ENCODE measurements around the gene KCTD3. TPM values are rescaled to one million over a fixed set of nuclear protein-coding genes. Genes with fewer than 3 reads are reported as not detected.

Gene KCTD3
- total RNA-seq, 1 experiment from 2014 or later, result 39.3 TPM

GRCh38 chr1:215584389-215584788 is 17.3 kb downstream of the KCTD3 start:
- Histone ChIP-seq H2BK120ac (ENCODE audit: low read depth, low read length, poor library complexity, severe bottlenecking) (no peak overlapping the region), H2AK5ac (ENCODE audit: insufficient read length, low read length) (no peak overlapping the region), H2BK15ac (ENCODE audit: low read depth, low read length) (no peak overlapping the region), H3K4ac (ENCODE audit: low read depth, low read length) (no peak overlapping the region), H3K14ac (ENCODE audit: insufficient read depth, low read length) (no peak overlapping the region), H3T11ph (ENCODE audit: low read length) (no peak overlapping the region), H3K4me1 (ENCODE audit: insufficient read depth, low read length) (no peaks in the 10 kb centered on the region), H4K91ac (ENCODE audit: insufficient read length, low read depth, low read length) (no peak overlapping the region), H3K79me1 (ENCODE audit: insufficient read depth, low read depth, low read length, poor library complexity, severe bottlenecking) (no peaks in the 10 kb centered on the region), H4K20me1 (ENCODE audit: control insufficient read depth, insufficient read depth, insufficient read length) (no peaks in the 10 kb centered on the region), H3K23me2 (ENCODE audit: insufficient read length, low read depth, low read length, poor library complexity, severe bottlenecking) (no peaks in the 10 kb centered on the region), H3K27ac (ENCODE audit: insufficient read length, low read depth, low read length) (no peak overlapping the region), H2BK5ac (ENCODE audit: insufficient read length, low read length) (no peak overlapping the region), H3K23ac (ENCODE audit: insufficient read length, low read depth, low read length) (no peak overlapping the region), H3K79me2 (ENCODE audit: insufficient read depth, low read length) (no peaks in the 10 kb centered on the region), H2BK20ac (ENCODE audit: low read depth, low read length, poor library complexity, severe bottlenecking) (no peak overlapping the region), H4K5ac (ENCODE audit: insufficient read length, low read depth, low read length) (no peak overlapping the region), H4K8ac (replicated peaks; ENCODE audit: insufficient read length, low read depth, low read length) (no peak overlapping the region), H3K9ac (ENCODE audit: extremely low read depth, insufficient read length, low read length) (no peak overlapping the region), H2AFZ (ENCODE audit: low read length) (no peak overlapping the region), H3K27me3 (ENCODE audit: insufficient read depth, low read length) (no peaks in the 10 kb centered on the region), H3K56ac (ENCODE audit: insufficient read length, low read depth, low read length) (no peak overlapping the region), H3K4me2 (ENCODE audit: insufficient read depth, insufficient read length, low read length) (no peak overlapping the region), H3K18ac (ENCODE audit: insufficient read length, low read depth, low read length) (no peak overlapping the region), H3K9me3 (ENCODE audit: control insufficient read depth, low read depth, low read length) (no peaks in the 10 kb centered on the region), H2BK12ac (ENCODE audit: insufficient read length, low read depth, low read length) (no peak overlapping the region)
- no peak for TF ChIP-seq CTCF (conservative IDR thresholded peaks at IDR 0.05)
- no peak for DNase-seq
- peaks cover 56 to 74% (median 67%) of the 10 kb centered on the region in 3 experiments for H3K36me3 Mint-ChIP-seq (ENCODE audit: insufficient read depth in 1 of 3, low read depth in 3 of 3)
- H3K27me3 Mint-ChIP-seq (ENCODE audit: low read depth), result no peaks in the 10 kb centered on the region
- no peak overlapping the region for H3K27ac Mint-ChIP-seq
- H3K9me3 Mint-ChIP-seq, result peaks cover 10 to 12% of the 10 kb centered on the region in 2 experiments
- H3K4me3 Mint-ChIP-seq, result no peak overlapping the region
- peaks cover 9% of the 10 kb centered on the region in 2 experiments for H3K4me1 Mint-ChIP-seq
- WGBS (ENCODE audit: extremely low coverage, insufficient read length, low lambda C conversion rate), result no CpG with 5 or more reads among the region's 1 CpG

Data from H9 (cell line).